Hepatocyte (in vitro differentiated cells): ENCODE measurements around the gene PODXL2.

Source experiments
- EZH2 ChIP-seq: fragments of 200-600 bp; sonication (generic); IDR thresholded peaks from 2 replicates; pipeline ENCODE4 v1.6.1; 2016; ENCODE audit warnings: antibody characterized with exemption, mild to moderate bottlenecking, borderline replicate concordance
- TF ChIP-seq, protein P1 (sequence below): fragments of 200-600 bp; sonication (generic); IDR thresholded peaks from 2 replicates; pipeline ENCODE4 v1.5.1; 2016; ENCODE audit warnings: antibody characterized with exemption, mild to moderate bottlenecking; ENCODE audit not compliant: poor library complexity

GRCh38 chr3:127647166-127647844, 18.3 kb downstream of the PODXL2 start:
- TF ChIP-seq, protein P1, sequence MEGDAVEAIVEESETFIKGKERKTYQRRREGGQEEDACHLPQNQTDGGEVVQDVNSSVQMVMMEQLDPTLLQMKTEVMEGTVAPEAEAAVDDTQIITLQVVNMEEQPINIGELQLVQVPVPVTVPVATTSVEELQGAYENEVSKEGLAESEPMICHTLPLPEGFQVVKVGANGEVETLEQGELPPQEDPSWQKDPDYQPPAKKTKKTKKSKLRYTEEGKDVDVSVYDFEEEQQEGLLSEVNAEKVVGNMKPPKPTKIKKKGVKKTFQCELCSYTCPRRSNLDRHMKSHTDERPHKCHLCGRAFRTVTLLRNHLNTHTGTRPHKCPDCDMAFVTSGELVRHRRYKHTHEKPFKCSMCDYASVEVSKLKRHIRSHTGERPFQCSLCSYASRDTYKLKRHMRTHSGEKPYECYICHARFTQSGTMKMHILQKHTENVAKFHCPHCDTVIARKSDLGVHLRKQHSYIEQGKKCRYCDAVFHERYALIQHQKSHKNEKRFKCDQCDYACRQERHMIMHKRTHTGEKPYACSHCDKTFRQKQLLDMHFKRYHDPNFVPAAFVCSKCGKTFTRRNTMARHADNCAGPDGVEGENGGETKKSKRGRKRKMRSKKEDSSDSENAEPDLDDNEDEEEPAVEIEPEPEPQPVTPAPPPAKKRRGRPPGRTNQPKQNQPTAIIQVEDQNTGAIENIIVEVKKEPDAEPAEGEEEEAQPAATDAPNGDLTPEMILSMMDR, result no peak
- TF ChIP-seq EZH2, result no peak
